NCI-H2107 treated with DMSO at 0.1 percent for 48 hours (cell line): ENCODE results near the gene RGS21.

Experiments
- DNase-seq: peaks from one replicate; lab custom pipeline; 2025; ENCODE audit not compliant: unreplicated experiment; lab: John Stamatoyannopoulos, UW

RGS21 gene

GRCh38 chr1:192378276-192378675 is 61.5 kb downstream of the RGS21 start:
- no peak for DNase-seq

- no peak for DNase-seq
Observed at GRCh38 chr1:192378878-192379277, 62.1 kb downstream of the RGS21 start.

- DNase-seq = no peak
Observed at GRCh38 chr1:192379554-192379953, 62.8 kb downstream of the RGS21 start.

GRCh38 chr1:192382758-192383157 is 66.0 kb downstream of the RGS21 start:
- DNase-seq = no peak

GRCh38 chr1:192386051-192386650 is 69.4 kb downstream of the RGS21 start:
- DNase-seq = no peak

GRCh38 chr1:192395211-192395610 is 78.4 kb downstream of the RGS21 start:
- no peak for DNase-seq

- DNase-seq = no peak
Observed at GRCh38 chr1:192395895-192396294, 79.1 kb downstream of the RGS21 start.

GRCh38 chr1:192399161-192399560 is 82.4 kb downstream of the RGS21 start:
- DNase-seq = no peak

GRCh38 chr1:192401825-192402224 is 85.0 kb downstream of the RGS21 start:
- no peak for DNase-seq

GRCh38 chr1:192402571-192402970 is 85.8 kb downstream of the RGS21 start:
- DNase-seq = no peak

- no peak for DNase-seq
Observed at GRCh38 chr1:192407206-192407605, 90.4 kb downstream of the RGS21 start.
